RWPE1 (cell line): ENCODE results near the gene TWIST2.

ENCODE experiments used
- CTCF ChIA-PET: fragments of 350-600 bp; sonication (Branson Sonifier 250); formaldehyde crosslinking; extraction: SDS; loops from one replicate; lab custom pipeline; 2021; lab: Yijun Ruan, JAX
- POLR2A ChIA-PET: fragments of 400-600 bp; formaldehyde crosslinking; extraction: SDS; loops from one replicate; lab custom pipeline; 2020; ENCODE audit warnings: antibody characterized with exemption; ENCODE audit not compliant: low non-redundant PET; lab: Yijun Ruan, JAX
- DNase-seq: peaks from one replicate; pipeline ENCODE4 v3.0.0; 2012; ENCODE audit warnings: low spot score
- H3K27ac ChIP-seq: fragments of 450-650 bp; 2 replicates; pipeline ENCODE4 v1.5.1; 2017
- CTCF ChIP-seq: fragments of 450-650 bp; conservative IDR thresholded peaks from 2 replicates; pipeline ENCODE4 v1.5.1; 2017; ENCODE audit warnings: low read depth, mild to moderate bottlenecking

Gene TWIST2

GRCh38 chr2:238906936-238907716 lies 59.2 kb downstream of the TWIST2 start:
- CTCF ChIA-PET, result no interaction called here
- no peak for TF ChIP-seq CTCF
- POLR2A ChIA-PET, result no interaction called here
- H3K27ac ChIP-seq, result peak overlapping the region; percentile 37; the same call in 1 of the 2 replicates
- DNase-seq, result no peak

- no peak for DNase-seq
- CTCF ChIA-PET, result no interaction called here
- H3K27ac ChIP-seq, result peak overlapping the region; percentile 37; the same call in 1 of the 2 replicates
- POLR2A ChIA-PET, result no interaction called here
- no peak for TF ChIP-seq CTCF
Measured at GRCh38 chr2:238907717-238908173, 59.9 kb downstream of the TWIST2 start.

GRCh38 chr2:238908960-238909951 lies 61.4 kb downstream of the TWIST2 start:
- ChIA-PET POLR2A (no interaction called here), CTCF (no interaction called here)
- peak overlapping the region; percentile 53 for H3K27ac ChIP-seq
- TF ChIP-seq CTCF, result no peak
- no peak for DNase-seq

GRCh38 chr2:238910751-238911351 lies 63.0 kb downstream of the TWIST2 start:
- POLR2A ChIA-PET, result no interaction called here
- no peak for TF ChIP-seq CTCF
- CTCF ChIA-PET, result no interaction called here
- peak overlapping the region; percentile 55 for H3K27ac ChIP-seq
- peak; percentile 73 for DNase-seq

- POLR2A ChIA-PET, result no interaction called here
- DNase-seq, result no peak
- CTCF ChIA-PET, result no interaction called here
- TF ChIP-seq CTCF, result no peak
- H3K27ac ChIP-seq, result peak overlapping the region; percentile 55
Measured at GRCh38 chr2:238911376-238912227, 63.7 kb downstream of the TWIST2 start.
